ENCODE results near the gene SEMA5B. TPM values are rescaled to one million over a fixed set of nuclear protein-coding genes. Genes with fewer than 3 reads are reported as not detected.

Gene SEMA5B
- total and polyA plus RNA-seq, 2 donors (not counting 3 experiments of a cell fraction or from before 2014, with no cell fraction given), result 0.07 TPM; not detected in 1

DNA sequence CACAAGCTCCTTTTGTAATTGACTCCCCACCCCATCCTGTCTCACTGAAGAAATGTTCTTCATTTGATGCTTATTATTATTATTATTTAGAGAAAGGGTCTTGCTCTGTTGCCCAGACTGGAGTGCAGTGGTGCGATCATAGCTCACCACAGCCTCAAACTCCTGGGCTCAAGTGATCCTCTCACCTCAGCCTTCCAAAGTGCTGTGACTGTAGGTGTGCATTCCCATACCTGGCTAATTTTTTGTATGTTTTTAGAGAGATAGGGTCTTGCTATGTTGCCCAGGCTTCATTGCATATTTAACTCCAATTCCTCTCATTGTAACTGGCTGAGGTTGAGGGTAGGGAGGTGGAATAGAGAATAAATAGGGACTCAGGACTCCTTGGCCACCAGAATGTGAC is 22.3 kb downstream of the SEMA5B start:
- Histone ChIP-seq H3K4me3 (replicated peaks in 1 of 3; ENCODE audit: insufficient read depth in 1 of 3, low read depth in 1 of 3, low read length in 3 of 3) (no peak overlapping the region), H4K20me1 (replicated peaks; ENCODE audit: control insufficient read depth, extremely low read depth, insufficient read depth, low read length) (no peaks in the 10 kb centered on the region), H3K4me1 (ENCODE audit: control insufficient read depth, extremely low read depth, insufficient read depth, low read length) (no peaks in the 10 kb centered on the region), H3K36me3 (ENCODE audit: control insufficient read depth in 2 of 2, extremely low read depth in 1 of 2, insufficient read depth in 2 of 2, low read length in 2 of 2) (no peaks in the 10 kb centered on the region), H3K9me1 (replicated peaks; ENCODE audit: control insufficient read depth, extremely low read depth, insufficient read depth, low read length) (no peaks in the 10 kb centered on the region), H2AFZ (ENCODE audit: low read depth, low read length) (no peak overlapping the region), H3K27ac (ENCODE audit: insufficient read depth, low read depth, low read length) (no peak overlapping the region), H3K27me3 (ENCODE audit: control insufficient read depth in 2 of 2, insufficient read depth in 2 of 2, low read length in 2 of 2) (peaks cover 16 to 23% of the 10 kb centered on the region in 2 experiments), H3K4me2 (ENCODE audit: insufficient read depth, low read length) (no peak overlapping the region), H3K79me2 (ENCODE audit: control insufficient read depth, insufficient read depth, low read length) (no peaks in the 10 kb centered on the region), H3K9me3 (replicated peaks; ENCODE audit: control insufficient read depth, insufficient read depth, low read length) (no peaks in the 10 kb centered on the region), H3K9ac (replicated peaks; ENCODE audit: extremely low read depth, insufficient read depth, low read length) (no peak overlapping the region)
- ChIA-PET CTCF (no interaction called here), POLR2A (no interaction called here)
- intact Hi-C loops (cut with micrococcal nuclease) (no loop called here), dilution Hi-C loops (cut with MboI; ENCODE audit: extremely low pct_ligation_motif_present, low sequenced_read_pairs) (no loop called here)
- DNase-seq (ENCODE audit: low read depth, low spot score), result no peak
- no peak for TF ChIP-seq POLR2AphosphoS5 (IDR thresholded peaks at IDR 0.05; ENCODE audit: insufficient read depth, low read depth, low read length)
- no peak for TF ChIP-seq MYC (IDR thresholded peaks at IDR 0.05; ENCODE audit: low read depth, low read length)
- TF ChIP-seq EZH2 (IDR thresholded peaks at IDR 0.05; ENCODE audit: borderline replicate concordance, low read depth, low read length, severe bottlenecking), result no peak
- TF ChIP-seq CTCF (IDR thresholded peaks at IDR 0.05; ENCODE audit: extremely low read depth in 1 of 2, insufficient read depth in 1 of 2, low read depth in 1 of 2, low read length in 2 of 2), result no peak
- no peak for TF ChIP-seq JUN (IDR thresholded peaks at IDR 0.05; ENCODE audit: borderline replicate concordance, insufficient read depth, insufficient read length, low read depth)
- TF ChIP-seq GATA2 (IDR thresholded peaks at IDR 0.05; ENCODE audit: insufficient read depth, insufficient read length, low read depth, low read length), result no peak
- no peak for TF ChIP-seq POLR2A (IDR thresholded peaks at IDR 0.05; ENCODE audit: low read depth, low read length)
- TF ChIP-seq FOS (IDR thresholded peaks at IDR 0.05; ENCODE audit: borderline replicate concordance, insufficient read depth, low read length), result no peak
- TF ChIP-seq, protein P1, sequence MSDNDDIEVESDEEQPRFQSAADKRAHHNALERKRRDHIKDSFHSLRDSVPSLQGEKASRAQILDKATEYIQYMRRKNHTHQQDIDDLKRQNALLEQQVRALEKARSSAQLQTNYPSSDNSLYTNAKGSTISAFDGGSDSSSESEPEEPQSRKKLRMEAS (IDR thresholded peaks at IDR 0.05; ENCODE audit: insufficient read depth, insufficient read length), result no peak
- no peak for FAIRE-seq
- BruUV-seq (replicated peaks), result no TSS peak

Data from endothelial cell of umbilical vein (primary cell).